Cardiac septum (tissue), 1 donor: ENCODE measurements around the gene CLDN4. TPM values are rescaled to one million over a fixed set of nuclear protein-coding genes. Genes with fewer than 3 reads are reported as not detected.
"Not testable (repeated sequence)": the region's sequence is repeated elsewhere in the genome, so short reads cannot be mapped to it uniquely, and the experiment has no call there.

Experiments used
- DNase-seq: peaks from one replicate; pipeline ENCODE4 v3.0.0-alpha.2; 2020; ENCODE audit warnings: low spot score
- intact Hi-C: fragments of 100-400 bp; cut with DNase I; formaldehyde crosslinking; loops from one replicate; pipeline ENCODE4 v1.14.0; 2022
- long read RNA-seq: library from polyadenylated mRNA; unstranded; transcript quantifications from one replicate; pipeline ENCODE4 v2.0.0, GENCODE V29; 2021
- total RNA-seq: library from RNA; stranded (reverse); fragmentation: NEBNext Ultra II Directional; extraction: Animal tissue kit (Norgen Biotek cat#: 25700); gene quantifications from one replicate; pipeline ENCODE4 v1.2.1, GENCODE V29; 2021
- donor health status: DM: no; HTN: no; CAD: no.

Gene CLDN4, protein sequence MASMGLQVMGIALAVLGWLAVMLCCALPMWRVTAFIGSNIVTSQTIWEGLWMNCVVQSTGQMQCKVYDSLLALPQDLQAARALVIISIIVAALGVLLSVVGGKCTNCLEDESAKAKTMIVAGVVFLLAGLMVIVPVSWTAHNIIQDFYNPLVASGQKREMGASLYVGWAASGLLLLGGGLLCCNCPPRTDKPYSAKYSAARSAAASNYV
- total RNA-seq = not detected
- long read RNA-seq = 0 reads

DNA sequence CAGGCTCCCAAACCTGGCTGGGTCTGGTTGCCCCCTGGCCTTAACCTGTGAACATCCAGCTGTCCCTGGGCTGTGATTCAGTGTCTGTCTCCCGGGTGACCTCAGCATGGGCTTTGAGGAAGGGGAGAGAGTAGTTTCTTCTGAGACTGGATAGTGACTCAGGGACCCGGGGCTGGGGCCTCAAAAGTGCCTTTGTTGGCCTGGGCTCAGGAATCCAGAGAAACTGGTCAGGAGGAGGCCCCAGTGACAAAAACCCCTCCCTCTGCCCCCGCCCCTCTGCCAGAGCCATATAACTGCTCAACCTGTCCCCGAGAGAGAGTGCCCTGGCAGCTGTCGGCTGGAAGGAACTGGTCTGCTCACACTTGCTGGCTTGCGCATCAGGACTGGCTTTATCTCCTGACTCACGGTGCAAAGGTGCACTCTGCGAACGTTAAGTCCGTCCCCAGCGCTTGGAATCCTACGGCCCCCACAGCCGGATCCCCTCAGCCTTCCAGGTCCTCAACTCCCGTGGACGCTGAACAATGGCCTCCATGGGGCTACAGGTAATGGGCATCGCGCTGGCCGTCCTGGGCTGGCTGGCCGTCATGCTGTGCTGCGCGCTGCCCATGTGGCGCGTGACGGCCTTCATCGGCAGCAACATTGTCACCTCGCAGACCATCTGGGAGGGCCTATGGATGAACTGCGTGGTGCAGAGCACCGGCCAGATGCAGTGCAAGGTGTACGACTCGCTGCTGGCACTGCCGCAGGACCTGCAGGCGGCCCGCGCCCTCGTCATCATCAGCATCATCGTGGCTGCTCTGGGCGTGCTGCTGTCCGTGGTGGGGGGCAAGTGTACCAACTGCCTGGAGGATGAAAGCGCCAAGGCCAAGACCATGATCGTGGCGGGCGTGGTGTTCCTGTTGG is at the start of gene CLDN4:
Gene CLDN4 (plus strand): TSS at position 316 of the 903 bp plus-strand sequence. CDS start 206 bp downstream, at position 522.
- intact Hi-C loops = no loop called here
- DNase-seq = no peak

DNA sequence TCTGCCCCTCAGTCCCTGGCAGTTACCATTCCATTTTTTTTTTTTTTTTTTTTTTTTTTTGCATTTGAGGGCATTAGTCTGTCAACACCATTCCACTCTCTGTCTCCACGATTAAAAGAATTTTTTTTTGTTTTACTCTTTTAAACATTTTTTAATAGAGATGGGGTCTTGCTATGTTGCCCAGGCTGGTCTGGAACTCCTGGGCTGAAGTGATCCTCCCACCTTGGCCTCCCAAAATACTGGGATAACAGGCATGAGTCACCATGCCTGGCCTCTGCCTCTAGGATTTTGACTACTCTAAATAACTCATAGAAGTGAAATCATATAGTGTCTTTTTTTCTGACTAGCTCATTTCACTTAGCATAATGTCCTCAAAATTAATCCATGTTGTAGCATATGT is 44.2 kb upstream of the CLDN4 start:
- no peak for DNase-seq
- intact Hi-C loops = no loop called here

DNA sequence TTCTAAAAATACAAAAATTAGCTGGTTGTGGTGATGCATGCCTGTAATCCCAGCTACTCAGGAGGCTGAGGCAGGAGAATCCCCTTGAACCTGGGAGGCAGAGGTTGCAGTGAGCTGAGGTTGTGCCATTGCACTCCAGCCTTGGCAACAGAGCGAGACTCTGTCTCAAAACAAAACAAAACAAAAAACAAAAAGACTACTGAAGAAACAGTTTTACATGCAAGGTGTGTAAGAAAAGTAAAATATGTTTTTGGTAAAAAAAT is 43.1 kb upstream of the CLDN4 start:
- DNase-seq, intact Hi-C loops: not testable (repeated sequence)

DNA sequence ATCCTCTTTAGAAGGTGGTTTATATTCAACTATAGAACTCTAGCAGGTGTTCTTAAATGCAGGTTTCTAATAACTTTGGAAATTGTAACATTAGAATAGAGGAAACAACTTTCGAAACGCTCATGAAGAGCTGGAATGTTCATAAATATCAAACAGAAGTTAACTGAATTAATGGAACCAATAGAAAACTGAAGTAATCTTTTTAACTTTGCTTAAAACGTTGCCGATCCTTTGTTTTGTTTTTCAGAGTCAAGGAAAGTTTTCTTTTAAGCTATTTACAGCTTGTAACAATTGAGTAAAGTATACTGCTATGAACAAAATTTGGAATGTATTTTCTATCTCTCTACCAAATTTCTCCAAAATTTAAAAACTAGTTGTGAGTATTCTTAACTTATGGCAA is 41.7 kb upstream of the CLDN4 start:
- no peak for DNase-seq
- intact Hi-C loops = no loop called here

DNA sequence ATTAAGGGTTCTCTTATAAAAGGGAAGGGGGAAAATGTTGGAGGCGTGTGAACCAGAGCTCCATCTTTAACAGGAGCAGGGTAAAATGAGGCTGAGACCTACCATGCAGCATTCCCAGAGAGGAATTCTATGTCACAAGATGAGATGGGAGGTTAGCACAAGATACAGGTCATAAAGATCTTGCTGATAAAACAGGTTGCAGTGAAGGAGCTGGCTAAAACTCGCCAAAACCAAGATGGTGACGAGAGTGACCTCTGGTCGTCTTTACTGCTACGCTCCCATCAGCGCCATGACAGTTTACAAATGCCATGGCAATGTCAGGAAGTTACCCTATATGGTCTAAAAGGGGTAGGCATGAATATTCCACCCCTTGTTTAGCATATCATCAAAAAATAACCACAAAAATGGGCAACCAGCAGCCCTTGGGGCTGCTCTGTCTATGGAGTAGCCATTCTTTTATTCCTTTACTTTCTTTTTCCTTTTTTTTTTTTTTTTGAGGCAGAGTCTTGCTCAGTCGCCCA is 39.6 kb upstream of the CLDN4 start:
- DNase-seq, intact Hi-C loops: not testable (repeated sequence)

DNA sequence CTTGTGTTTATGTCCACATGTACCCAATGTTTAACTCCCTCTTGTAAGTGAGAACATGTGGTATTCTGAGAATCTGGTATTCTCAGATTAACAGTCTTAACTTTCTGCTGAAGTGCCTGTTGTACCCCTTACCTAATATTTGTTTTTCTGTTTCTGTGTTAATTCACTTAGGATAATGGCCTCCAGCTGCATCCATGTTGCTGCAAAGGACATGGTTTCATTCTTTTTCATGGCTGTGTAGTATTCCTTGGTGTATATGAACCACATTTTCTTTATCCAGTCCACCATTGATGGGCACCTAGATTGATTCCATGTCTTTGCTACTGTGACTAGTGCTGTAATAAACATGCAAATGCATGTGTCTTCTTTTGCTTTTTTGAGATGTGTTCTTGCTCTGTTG is 35.6 kb upstream of the CLDN4 start:
- intact Hi-C loops, DNase-seq: not testable (repeated sequence)

DNA sequence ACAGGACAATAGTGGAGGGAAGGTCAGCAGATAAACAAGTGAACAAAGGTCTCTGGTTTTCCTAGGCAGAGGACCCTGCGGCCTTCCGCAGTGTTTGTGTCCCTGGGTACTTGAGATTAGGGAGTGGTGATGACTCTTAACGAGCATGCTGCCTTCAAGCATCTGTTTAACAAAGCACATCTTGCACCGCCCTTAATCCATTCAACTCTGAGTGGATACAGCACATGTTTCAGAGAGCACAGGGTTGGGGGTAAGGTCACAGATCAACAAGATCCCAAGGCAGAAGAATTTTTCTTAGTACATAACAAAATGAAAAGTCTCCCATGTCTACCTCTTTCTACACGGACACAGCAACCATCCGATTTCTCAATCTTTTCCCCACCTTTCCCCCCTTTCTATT is 34.1 kb upstream of the CLDN4 start:
- intact Hi-C loops = not testable (repeated sequence)

DNA sequence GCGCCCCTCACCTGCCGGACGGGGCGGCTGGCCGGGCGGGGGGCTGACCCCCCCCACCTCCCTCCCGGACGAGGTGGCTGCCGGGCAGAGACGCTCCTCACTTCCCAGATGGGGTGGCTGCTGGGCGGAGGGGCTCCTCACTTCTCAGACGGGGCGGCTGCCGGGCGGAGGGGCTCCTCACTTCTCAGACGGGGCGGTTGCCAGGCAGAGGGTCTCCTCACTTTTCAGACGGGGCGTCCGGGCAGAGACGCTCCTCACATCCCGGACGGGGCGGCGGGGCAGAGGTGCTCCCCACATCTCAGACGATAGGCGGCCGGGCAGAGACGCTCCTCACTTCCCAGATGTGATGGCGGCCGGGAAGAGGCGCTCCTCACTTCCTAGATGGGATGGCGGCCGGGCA is 33.6 kb upstream of the CLDN4 start:
- intact Hi-C loops = not testable (repeated sequence)
- DNase-seq = peak; percentile 10

More for the DNA sequence above, 34.1 kb upstream of the CLDN4 start:
- not testable (repeated sequence) for DNase-seq

DNA sequence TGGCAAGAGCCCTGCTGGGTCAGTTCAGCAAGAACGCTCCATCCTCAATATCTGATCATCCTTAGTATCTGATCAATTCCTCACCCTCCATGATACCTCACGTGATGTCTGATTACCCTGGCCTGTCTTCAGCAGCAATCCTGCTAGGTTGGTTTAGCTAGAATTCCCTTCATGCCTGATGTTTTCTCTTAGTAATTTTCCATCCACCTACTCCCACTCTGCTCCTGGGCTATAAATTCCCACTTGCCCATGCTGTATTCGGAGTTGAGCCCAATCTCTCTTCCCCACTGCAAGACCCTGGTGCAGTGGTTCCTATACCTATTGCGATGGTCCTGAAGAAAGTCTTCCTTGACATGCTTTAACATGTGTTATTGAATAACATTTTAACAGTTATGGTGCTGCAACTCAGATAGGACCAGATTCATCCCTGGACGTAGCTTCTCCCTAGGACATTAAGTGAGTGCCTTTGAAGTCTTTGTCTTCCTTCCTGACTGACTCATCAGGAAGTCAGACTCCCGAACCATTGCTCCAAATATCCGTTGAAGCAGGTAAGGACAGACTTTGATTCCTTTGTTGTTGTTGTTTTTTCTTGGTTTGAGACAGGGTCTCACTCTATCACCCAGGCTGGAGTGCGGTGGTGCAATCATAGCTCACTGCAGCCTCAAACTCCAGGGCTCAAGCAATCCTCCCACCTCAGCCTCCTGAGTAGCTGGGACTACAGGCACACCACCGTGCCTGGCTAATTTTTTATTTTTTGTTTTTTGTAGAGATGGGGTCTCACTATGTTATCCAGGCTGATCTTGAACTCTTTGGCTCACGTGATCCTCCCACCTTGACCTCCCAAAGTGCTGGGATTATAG is 31.3 kb upstream of the CLDN4 start:
- intact Hi-C loops = no loop called here

DNA sequence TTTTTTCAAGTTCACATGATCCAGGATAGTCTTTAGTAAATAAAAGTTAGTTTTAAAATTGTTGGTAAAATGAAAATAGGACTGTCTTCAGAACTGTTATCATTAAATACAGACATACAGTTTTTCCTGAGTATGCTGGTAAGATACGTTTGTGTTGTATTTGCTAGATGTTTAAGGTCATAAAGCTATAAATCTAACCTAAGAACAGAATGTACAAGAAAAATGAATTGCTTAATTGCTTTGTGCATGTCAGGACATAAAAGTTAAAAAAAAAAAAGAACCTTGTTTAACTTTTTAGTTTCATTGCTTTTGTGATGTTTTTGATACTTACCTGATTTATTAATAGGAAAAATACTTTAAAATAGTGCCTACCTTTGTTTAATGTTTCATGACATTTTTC is 29.2 kb upstream of the CLDN4 start:
- DNase-seq = no peak
- intact Hi-C loops = no loop called here

More for the DNA sequence above, 31.3 kb upstream of the CLDN4 start:
- peak; percentile 26 for DNase-seq

DNA sequence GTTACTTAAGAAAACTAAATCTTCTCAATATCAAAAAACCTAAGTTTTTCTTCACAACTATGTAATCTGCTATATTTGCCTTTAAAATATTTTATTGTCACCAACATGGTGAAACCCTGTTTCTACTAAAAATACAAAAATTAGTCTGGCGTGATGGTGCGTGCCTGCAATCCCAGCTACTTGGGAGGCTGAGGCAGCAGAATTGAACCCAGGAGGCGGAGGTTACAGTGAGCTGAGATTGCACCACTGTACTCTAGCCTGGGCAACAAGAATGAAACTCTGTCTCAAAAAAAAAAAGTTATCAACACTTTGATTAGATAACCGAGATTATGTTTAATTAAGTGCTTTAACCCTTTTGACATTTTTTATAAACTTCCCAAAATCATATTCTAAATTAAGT is 28.3 kb upstream of the CLDN4 start:
- peak; percentile 9 for DNase-seq
- intact Hi-C loops = no loop called here

DNA sequence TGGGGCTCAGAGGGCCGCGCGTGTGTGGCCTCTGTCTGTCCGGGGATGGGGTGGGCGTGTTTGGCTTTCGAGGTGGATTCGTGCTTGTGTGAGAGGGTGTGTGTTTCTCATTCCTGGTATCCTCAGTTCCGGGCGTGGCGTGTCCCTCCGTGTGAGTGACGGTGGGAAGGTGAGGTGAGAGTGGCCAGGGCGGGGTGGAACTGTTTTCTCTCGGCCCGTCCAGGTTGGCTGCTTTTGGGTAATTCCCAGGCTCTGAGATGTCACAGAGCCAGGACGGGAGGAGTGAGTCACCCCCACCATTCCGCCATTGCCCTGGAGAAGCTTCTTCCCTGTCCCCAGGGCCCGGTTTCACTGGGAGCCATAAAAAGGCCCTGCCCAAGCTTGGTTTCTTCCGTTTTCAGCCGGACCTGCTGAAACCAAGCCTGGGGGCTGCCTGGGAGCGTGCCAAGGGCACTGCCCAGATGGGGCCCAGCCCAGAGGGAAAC is 21.3 kb upstream of the CLDN4 start:
- intact Hi-C loops = no loop called here
- DNase-seq = peak; percentile 43

DNA sequence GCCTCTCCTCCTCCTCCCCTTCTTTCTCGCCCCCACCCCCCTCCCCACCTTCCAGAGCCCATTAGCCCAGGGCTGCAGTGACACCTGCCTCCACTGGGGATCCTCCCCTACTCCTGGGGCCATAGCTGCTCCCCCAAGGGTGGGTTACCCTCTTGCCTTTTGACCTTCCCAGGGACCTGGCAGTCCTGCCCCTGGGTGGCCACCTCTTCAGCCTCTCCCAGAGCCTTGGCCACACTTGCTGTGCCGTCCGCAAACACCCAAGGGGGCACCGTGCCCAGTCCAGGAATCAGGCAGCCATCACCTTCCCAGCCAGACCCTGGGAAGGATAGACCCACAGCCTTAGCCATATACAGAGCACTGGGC is 19.8 kb upstream of the CLDN4 start:
- DNase-seq = peak; percentile 35
- intact Hi-C loops = loop anchor here (1.0 kb wide), 1 partner anchor 44 kb away; no protein-coding TSS in a partner anchor

DNA sequence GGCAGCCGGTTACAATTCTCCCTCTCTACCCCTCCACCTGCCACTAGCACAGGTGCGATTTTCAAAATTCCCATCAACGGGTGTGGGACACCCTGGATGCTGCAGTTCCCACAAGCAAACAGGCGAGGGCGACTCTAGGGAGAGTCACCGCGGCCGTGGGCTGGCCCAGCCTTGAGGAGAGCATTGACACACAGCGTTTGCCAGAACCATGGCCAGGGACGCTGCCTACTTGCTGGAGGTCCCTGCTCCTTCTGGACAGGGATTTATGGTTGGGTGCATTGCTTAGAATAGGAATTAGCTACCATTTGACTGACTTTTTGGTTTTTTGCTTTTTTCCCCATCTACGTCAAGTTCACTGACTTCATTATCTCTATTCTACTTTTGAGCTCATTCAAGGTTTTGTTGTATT is 19.0 kb upstream of the CLDN4 start:
- DNase-seq = peak; percentile 75
- intact Hi-C loops = loop anchor here (1.0 kb wide), 1 partner anchor 44 kb away; no protein-coding TSS in a partner anchor

DNA sequence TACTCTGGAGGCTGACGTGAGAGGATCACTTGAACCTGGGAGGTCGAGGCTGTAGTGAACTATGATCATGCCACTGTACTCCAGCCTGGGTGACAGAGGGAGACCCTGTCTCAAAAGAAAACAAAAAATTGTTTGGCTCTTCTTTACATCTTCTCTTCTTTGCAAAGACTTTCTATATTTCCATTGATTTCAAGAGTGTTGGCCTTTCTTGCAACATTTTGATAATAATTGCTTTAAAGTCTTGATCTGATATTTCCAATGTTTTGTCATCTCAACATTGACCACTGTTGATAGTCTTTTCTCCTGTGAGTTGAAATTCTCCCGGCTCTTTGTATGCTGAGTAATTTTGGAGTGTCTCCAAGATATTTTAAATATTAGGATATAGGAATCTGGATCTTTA is 17.8 kb upstream of the CLDN4 start:
- intact Hi-C loops = no loop called here
- no peak for DNase-seq

DNA sequence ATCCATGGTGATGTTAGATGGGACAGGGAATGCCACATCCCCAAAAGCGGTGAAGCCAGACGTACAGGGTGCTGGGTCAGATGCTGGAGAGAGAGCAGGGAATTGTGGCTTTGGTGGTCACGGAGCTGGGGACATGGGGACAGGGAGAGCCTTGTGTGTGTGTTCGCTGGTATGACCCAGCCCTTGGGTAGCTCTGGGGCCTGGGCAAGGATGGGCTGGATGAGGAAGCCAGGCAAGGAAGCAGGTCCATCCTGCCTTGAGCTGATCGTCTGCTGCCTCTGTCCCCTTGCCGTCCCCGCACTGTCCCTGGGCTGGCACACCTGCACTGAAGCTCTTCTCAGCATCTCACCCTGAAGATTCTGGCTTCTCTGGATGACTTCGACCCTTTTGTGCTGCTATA is 15.4 kb upstream of the CLDN4 start:
- intact Hi-C loops = no loop called here
- DNase-seq = no peak

DNA sequence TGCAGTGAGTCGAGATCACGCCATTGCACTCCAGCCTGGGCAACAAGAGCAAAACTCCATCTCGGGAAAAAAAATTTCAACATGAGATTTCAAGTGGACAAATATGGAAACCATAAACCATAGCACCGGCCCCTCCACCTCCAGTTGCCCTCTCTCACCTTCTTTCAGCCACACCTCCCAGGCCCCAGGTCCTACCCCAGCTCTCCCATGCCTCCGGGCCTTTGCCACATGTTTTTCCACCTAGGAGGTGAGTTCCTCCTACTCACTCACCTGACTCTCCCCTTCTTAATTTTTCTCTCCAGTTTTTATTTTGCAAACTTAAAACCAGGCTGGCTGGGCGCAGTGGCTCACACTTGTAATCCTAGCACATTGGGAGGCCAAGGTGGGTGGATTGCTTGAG is 13.7 kb upstream of the CLDN4 start:
- no peak for DNase-seq

DNA sequence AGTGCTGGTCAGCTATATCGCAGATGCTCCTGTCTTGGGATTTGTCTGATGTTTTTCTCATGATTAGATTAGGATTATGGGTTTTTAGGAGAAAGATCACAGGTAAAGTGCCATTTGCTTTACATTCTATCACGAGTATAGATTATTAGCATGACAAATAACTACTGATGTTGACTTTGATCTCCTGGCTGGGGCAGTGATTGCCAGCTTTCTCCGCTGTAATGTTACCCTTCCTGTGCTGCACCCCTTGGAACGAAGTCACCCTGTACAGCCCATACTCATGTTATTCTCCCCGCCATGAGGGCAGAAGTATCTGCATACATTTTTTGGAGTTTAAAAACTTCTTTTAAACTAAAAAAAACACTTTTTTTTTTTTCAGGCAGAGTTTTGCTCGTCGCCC is 10.8 kb upstream of the CLDN4 start:
- intact Hi-C loops = no loop called here
- no peak for DNase-seq

More for the DNA sequence above, 13.7 kb upstream of the CLDN4 start:
- intact Hi-C loops = no loop called here

DNA sequence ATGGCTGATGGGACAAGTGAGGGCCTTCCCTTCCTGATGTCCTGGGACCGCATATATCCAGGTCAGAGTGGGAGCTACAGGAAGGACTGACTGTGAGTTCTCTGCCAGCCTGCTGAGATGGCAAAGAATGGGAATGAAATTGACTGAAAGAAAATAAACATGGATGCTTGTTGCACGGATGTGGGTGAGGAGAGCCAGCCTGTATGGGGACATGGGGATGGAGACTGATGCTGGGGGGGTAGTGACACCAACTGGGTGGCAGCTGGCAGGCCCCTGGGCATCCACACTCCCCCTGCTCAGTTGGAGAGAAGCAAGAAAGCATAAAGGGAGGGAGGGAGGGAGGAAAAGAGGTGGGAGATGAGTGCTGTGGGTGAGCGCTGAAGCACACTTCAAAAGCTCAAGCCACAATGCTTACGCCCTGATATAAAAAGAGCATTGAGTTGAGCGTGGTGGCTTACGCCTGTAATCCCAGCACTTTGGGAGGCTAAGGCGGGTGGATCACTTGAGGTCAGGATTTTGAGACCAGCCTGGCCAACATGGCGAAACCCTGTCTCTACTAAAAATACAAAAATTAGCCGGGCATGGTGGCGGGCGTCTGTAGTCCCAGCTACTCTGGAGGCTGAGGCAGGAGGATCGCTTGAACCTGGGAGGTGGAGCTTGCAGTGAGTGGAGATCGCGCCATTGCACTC is 9.1 kb upstream of the CLDN4 start:
- intact Hi-C loops, DNase-seq: not testable (repeated sequence)
